Measurements from ENCODE around the gene EWSR1.

Gene EWSR1

GRCh38 chr22:29325356-29325755 is 57.3 kb downstream of the EWSR1 start:
- no peak for DNase-seq

GRCh38 chr22:29325785-29326315 is 57.8 kb downstream of the EWSR1 start:
- DNase-seq, result no peak

- DNase-seq, result no peak
Measured at GRCh38 chr22:29326481-29326880, 58.4 kb downstream of the EWSR1 start.

- no peak for DNase-seq
Measured at GRCh38 chr22:29327089-29327764, 59.2 kb downstream of the EWSR1 start.

GRCh38 chr22:29328055-29328454 is 60.0 kb downstream of the EWSR1 start:
- DNase-seq, result no peak

GRCh38 chr22:29328566-29329500 is 60.8 kb downstream of the EWSR1 start:
- no peak for DNase-seq

GRCh38 chr22:29329581-29329980 is 61.5 kb downstream of the EWSR1 start:
- no peak for DNase-seq

- no peak for DNase-seq
Measured at GRCh38 chr22:29330291-29330690, 62.2 kb downstream of the EWSR1 start.

- DNase-seq, result no peak
Measured at GRCh38 chr22:29330753-29331152, 62.7 kb downstream of the EWSR1 start.

GRCh38 chr22:29331213-29331612 is 63.1 kb downstream of the EWSR1 start:
- no peak for DNase-seq

GRCh38 chr22:29331658-29332300 is 63.7 kb downstream of the EWSR1 start:
- no peak for DNase-seq

GRCh38 chr22:29332886-29333496 is 64.9 kb downstream of the EWSR1 start:
- DNase-seq, result no peak

GRCh38 chr22:29334148-29334547 is 66.1 kb downstream of the EWSR1 start:
- no peak for DNase-seq

GRCh38 chr22:29334696-29335344 is 66.8 kb downstream of the EWSR1 start:
- no peak for DNase-seq

GRCh38 chr22:29335656-29336055 is 67.6 kb downstream of the EWSR1 start:
- DNase-seq, result no peak

GRCh38 chr22:29336751-29337490 is 68.9 kb downstream of the EWSR1 start:
- no peak for DNase-seq

GRCh38 chr22:29337631-29338284 is 69.7 kb downstream of the EWSR1 start:
- DNase-seq, result no peak

GRCh38 chr22:29338398-29338797 is 70.3 kb downstream of the EWSR1 start:
- DNase-seq, result no peak

- no peak for DNase-seq
Measured at GRCh38 chr22:29339381-29340235, 71.5 kb downstream of the EWSR1 start.

- DNase-seq, result no peak
Measured at GRCh38 chr22:29340566-29340965, 72.5 kb downstream of the EWSR1 start.
